Measurements from ENCODE around the gene NNAT. TPM values are rescaled to one million over a fixed set of nuclear protein-coding genes. Genes with fewer than 3 reads are reported as not detected.
A peak's percentile ranks its signal among the peaks of the same experiment; 100 is the strongest.
"Not testable (repeated sequence)": the region's sequence is repeated elsewhere in the genome, so short reads cannot be mapped to it uniquely, and the experiment has no call there.

The NNAT gene
- total RNA-seq, 1 donor from 2014 or later: not detected

GRCh38 chr20:37540001-37540400 is 19.0 kb downstream of the NNAT start:
- no peak for DNase-seq (ENCODE audit: low read depth, low spot score)

- not testable (repeated sequence) for DNase-seq (ENCODE audit: low read depth, low spot score)
These were observed 19.8 kb downstream of the NNAT start for GRCh38 chr20:37540838-37541237.

GRCh38 chr20:37541326-37541725 is 20.3 kb downstream of the NNAT start:
- no peak for DNase-seq (ENCODE audit: low read depth, low spot score)

- DNase-seq (ENCODE audit: low read depth, low spot score): peak; percentile 30
These were observed 21.2 kb downstream of the NNAT start for GRCh38 chr20:37542281-37542680.

- DNase-seq (ENCODE audit: low read depth, low spot score): no peak
These were observed 22.8 kb downstream of the NNAT start for GRCh38 chr20:37543828-37544227.

- DNase-seq (ENCODE audit: low read depth, low spot score): no peak
These were observed 23.3 kb downstream of the NNAT start for GRCh38 chr20:37544386-37544785.

GRCh38 chr20:37545516-37545915 is 24.5 kb downstream of the NNAT start:
- DNase-seq (ENCODE audit: low read depth, low spot score): no peak

- DNase-seq (ENCODE audit: low read depth, low spot score): no peak
These were observed 26.9 kb downstream of the NNAT start for GRCh38 chr20:37547912-37548311.

GRCh38 chr20:37550101-37550920 is 29.3 kb downstream of the NNAT start:
- DNase-seq (ENCODE audit: low read depth, low spot score): not testable (repeated sequence)

GRCh38 chr20:37551660-37552059 is 30.6 kb downstream of the NNAT start:
- DNase-seq (ENCODE audit: low read depth, low spot score): not testable (repeated sequence)

GRCh38 chr20:37552415-37552814 is 31.4 kb downstream of the NNAT start:
- no peak for DNase-seq (ENCODE audit: low read depth, low spot score)

GRCh38 chr20:37554721-37555298 is 33.8 kb downstream of the NNAT start:
- not testable (repeated sequence) for DNase-seq (ENCODE audit: low read depth, low spot score)

GRCh38 chr20:37556538-37556937 is 35.5 kb downstream of the NNAT start:
- DNase-seq (ENCODE audit: low read depth, low spot score): no peak

- DNase-seq (ENCODE audit: low read depth, low spot score): no peak
These were observed 37.3 kb downstream of the NNAT start for GRCh38 chr20:37558306-37558705.

- DNase-seq (ENCODE audit: low read depth, low spot score): no peak
These were observed 37.7 kb downstream of the NNAT start for GRCh38 chr20:37558779-37559178.

- DNase-seq (ENCODE audit: low read depth, low spot score): no peak
These were observed 38.4 kb downstream of the NNAT start for GRCh38 chr20:37559312-37560027.

GRCh38 chr20:37560629-37561028 is 39.6 kb downstream of the NNAT start:
- no peak for DNase-seq (ENCODE audit: low read depth, low spot score)

GRCh38 chr20:37562695-37563480 is 41.8 kb downstream of the NNAT start:
- DNase-seq (ENCODE audit: low read depth, low spot score): no peak

- DNase-seq (ENCODE audit: low read depth, low spot score): no peak
These were observed 43.0 kb downstream of the NNAT start for GRCh38 chr20:37564016-37564387.

GRCh38 chr20:37564388-37565133 is 43.5 kb downstream of the NNAT start:
- no peak for DNase-seq (ENCODE audit: low read depth, low spot score)
